Activated B cell treated with CpG ODN at 0.5 μM for 24 hours (primary cell): ENCODE measurements around the gene PDIA5. TPM values are rescaled to one million over a fixed set of nuclear protein-coding genes. Genes with fewer than 3 reads are reported as not detected.

Experiments
- ATAC-seq: fragments of 200-7000 bp; cut with Tn5 transposase; one replicate; pipeline ENCODE4 v1.10.0; 2021; ENCODE audit warnings: low read depth, mild to moderate bottlenecking, moderate library complexity
- CTCF ChIA-PET: fragments of 350-600 bp; sonication (Branson Sonifier 250); formaldehyde crosslinking; loops from one replicate; lab custom pipeline; 2021; ENCODE audit warnings: antibody characterized with exemption; lab: Charles Lee
- POLR2A ChIA-PET: fragments of 350-600 bp; sonication (Branson Sonifier 250); formaldehyde crosslinking; loops from one replicate; lab custom pipeline; 2021; ENCODE audit warnings: antibody characterized with exemption; lab: Charles Lee
- DNase-seq: peaks from one replicate; pipeline ENCODE4 v3.0.0; 2022
- H3K27ac Mint-ChIP-seq: one replicate; pipeline ENCODE4 v1.8.0; 2020; ENCODE audit warnings: mixed read lengths
- H3K27me3 Mint-ChIP-seq: one replicate; pipeline ENCODE4 v1.8.0; 2021; ENCODE audit warnings: mixed read lengths
- H3K36me3 Mint-ChIP-seq: one replicate; pipeline ENCODE4 v1.8.0; 2021; ENCODE audit warnings: low read depth, mixed read lengths
- H3K4me1 Mint-ChIP-seq: one replicate; pipeline ENCODE4 v1.8.0; 2021; ENCODE audit warnings: mixed read lengths
- H3K4me3 Mint-ChIP-seq: one replicate; pipeline ENCODE4 v1.8.0; 2020; ENCODE audit warnings: mild to moderate bottlenecking, mixed read lengths
- H3K9me3 Mint-ChIP-seq: one replicate; pipeline ENCODE4 v1.8.0; 2020; ENCODE audit warnings: mixed read lengths
- CTCF ChIP-seq: fragments of 200-600 bp; IDR thresholded peaks from one replicate; pipeline ENCODE4 v1.8.0; 2022; ENCODE audit warnings: antibody characterized with exemption, mild to moderate bottlenecking
- intact Hi-C: fragments of 100-400 bp; cut with micrococcal nuclease; formaldehyde crosslinking; loops from one replicate; pipeline ENCODE4 v1.15.1; 2024
- total RNA-seq: library from RNA; stranded (reverse); gene quantifications from 2 replicates; pipeline ENCODE4 v1.2.3, GENCODE V29; 2022

The PDIA5 gene
- total RNA-seq, 1 donor from 2014 or later: 8.5 TPM

GRCh38 chr3:123126653-123127052, 59.8 kb downstream of the PDIA5 start:
- Mint-ChIP-seq H3K27me3 (no peaks in the 10 kb centered on the region), H3K9me3 (no peaks in the 10 kb centered on the region), H3K4me1 (no peaks in the 10 kb centered on the region), H3K36me3 (peaks cover 35% of the 10 kb centered on the region), H3K27ac (no peak overlapping the region), H3K4me3 (no peak overlapping the region)
- intact Hi-C loops: no loop called here
- POLR2A ChIA-PET: no interaction called here
- DNase-seq (no peak), ATAC-seq (no peak)
- CTCF ChIA-PET: no interaction called here
- no peak for TF ChIP-seq CTCF

GRCh38 chr3:123129092-123129491, 62.3 kb downstream of the PDIA5 start:
- POLR2A ChIA-PET: no interaction called here
- intact Hi-C loops: no loop called here
- H3K4me3 Mint-ChIP-seq: no peak overlapping the region
- ATAC-seq: no peak
- no peak for DNase-seq
- CTCF ChIA-PET: interaction anchor here (0.8 kb wide), 1 partner anchor 18 kb away, joined by 3 read pairs; no protein-coding TSS in a partner anchor
- H3K36me3 Mint-ChIP-seq: peaks cover 35% of the 10 kb centered on the region
- H3K27me3 Mint-ChIP-seq: no peaks in the 10 kb centered on the region
- H3K27ac Mint-ChIP-seq: no peak overlapping the region
- no peaks in the 10 kb centered on the region for H3K9me3 Mint-ChIP-seq
- TF ChIP-seq CTCF: no peak
- no peaks in the 10 kb centered on the region for H3K4me1 Mint-ChIP-seq

- ChIA-PET POLR2A (no interaction called here), CTCF (interaction anchor here (0.8 kb wide), 1 partner anchor 17 kb away, joined by 3 read pairs; no protein-coding TSS in a partner anchor)
- Mint-ChIP-seq H3K4me1 (no peaks in the 10 kb centered on the region), H3K4me3 (no peak overlapping the region), H3K27me3 (no peaks in the 10 kb centered on the region), H3K27ac (no peak overlapping the region), H3K36me3 (peaks cover 34% of the 10 kb centered on the region), H3K9me3 (no peaks in the 10 kb centered on the region)
- no peak for ATAC-seq
- TF ChIP-seq CTCF: no peak
- no peak for DNase-seq
- intact Hi-C loops: no loop called here
Measured at GRCh38 chr3:123129532-123129931, 62.7 kb downstream of the PDIA5 start.

GRCh38 chr3:123130079-123130750, 63.4 kb downstream of the PDIA5 start:
- no peak for DNase-seq
- H3K9me3 Mint-ChIP-seq: no peaks in the 10 kb centered on the region
- H3K27ac Mint-ChIP-seq: no peak overlapping the region
- intact Hi-C loops: no loop called here
- no peaks in the 10 kb centered on the region for H3K27me3 Mint-ChIP-seq
- H3K4me1 Mint-ChIP-seq: no peaks in the 10 kb centered on the region
- POLR2A ChIA-PET: no interaction called here
- no peak for TF ChIP-seq CTCF
- ATAC-seq: no peak
- CTCF ChIA-PET: interaction anchor here (0.8 kb wide), 1 partner anchor 17 kb away, joined by 3 read pairs; no protein-coding TSS in a partner anchor
- peaks cover 28% of the 10 kb centered on the region for H3K36me3 Mint-ChIP-seq
- no peak overlapping the region for H3K4me3 Mint-ChIP-seq

- Mint-ChIP-seq H3K36me3 (peaks cover 20% of the 10 kb centered on the region), H3K4me1 (no peaks in the 10 kb centered on the region), H3K9me3 (no peaks in the 10 kb centered on the region), H3K4me3 (no peak overlapping the region), H3K27me3 (no peaks in the 10 kb centered on the region), H3K27ac (no peak overlapping the region)
- no peak for ATAC-seq
- ChIA-PET POLR2A (no interaction called here), CTCF (no interaction called here)
- no peak for TF ChIP-seq CTCF
- DNase-seq: no peak
- intact Hi-C loops: no loop called here
Measured at GRCh38 chr3:123134671-123135070, 67.8 kb downstream of the PDIA5 start.
